ENCODE results near the gene MPIG6B.

The MPIG6B gene

GRCh38 chr6:31761343-31761742 is 38.2 kb downstream of the MPIG6B start:
- no peak for TF ChIP-seq CTCF (conservative IDR thresholded peaks at IDR 0.05)
- TF ChIP-seq ZFX (IDR thresholded peaks at IDR 0.05): no peak
- no peak overlapping the region for H3K27ac ChIP-seq

DNA sequence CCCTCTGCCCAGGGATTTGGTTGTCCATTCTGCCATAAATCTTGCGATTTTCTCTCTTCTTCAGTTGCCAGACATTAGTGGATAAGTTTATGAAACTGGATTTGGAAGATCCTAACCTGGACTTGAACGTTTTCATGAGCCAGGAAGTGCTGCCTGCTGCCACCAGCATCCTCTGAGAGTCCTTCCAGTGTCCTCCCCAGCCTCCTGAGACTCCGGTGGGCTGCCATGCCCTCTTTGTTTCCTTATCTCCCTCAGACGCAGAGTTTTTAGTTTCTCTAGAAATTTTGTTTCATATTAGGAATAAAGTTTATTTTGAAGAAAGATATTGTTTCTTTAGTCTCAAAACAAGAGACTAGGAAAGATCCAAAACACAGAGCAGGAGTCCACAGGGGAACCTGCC is 39.2 kb downstream of the MPIG6B start, which contains the start of gene SAPCD1:
Gene SAPCD1, plus strand, starts transcription at position 301 of the 400 bp plus-strand sequence. CDS start 399 bp downstream, outside the sequence.
- TF ChIP-seq ZFX (IDR thresholded peaks at IDR 0.05) (no peak), CTCF (conservative IDR thresholded peaks at IDR 0.05) (no peak)
- H3K27ac ChIP-seq: no peak within 1 kb of the TSS

- TF ChIP-seq ZFX (IDR thresholded peaks at IDR 0.05) (no peak), CTCF (conservative IDR thresholded peaks at IDR 0.05) (no peak)
- no peak overlapping the region for H3K27ac ChIP-seq
These were observed 39.9 kb downstream of the MPIG6B start for GRCh38 chr6:31762878-31763618.

- no peak for TF ChIP-seq ZFX (IDR thresholded peaks at IDR 0.05)
- TF ChIP-seq CTCF (conservative IDR thresholded peaks at IDR 0.05): no peak
- no peak overlapping the region for H3K27ac ChIP-seq
These were observed 40.4 kb downstream of the MPIG6B start for GRCh38 chr6:31763619-31763940.

GRCh38 chr6:31764198-31764597 is 41.0 kb downstream of the MPIG6B start:
- no peak overlapping the region for H3K27ac ChIP-seq
- no peak for TF ChIP-seq CTCF (conservative IDR thresholded peaks at IDR 0.05)
- TF ChIP-seq ZFX (IDR thresholded peaks at IDR 0.05): no peak

DNA sequence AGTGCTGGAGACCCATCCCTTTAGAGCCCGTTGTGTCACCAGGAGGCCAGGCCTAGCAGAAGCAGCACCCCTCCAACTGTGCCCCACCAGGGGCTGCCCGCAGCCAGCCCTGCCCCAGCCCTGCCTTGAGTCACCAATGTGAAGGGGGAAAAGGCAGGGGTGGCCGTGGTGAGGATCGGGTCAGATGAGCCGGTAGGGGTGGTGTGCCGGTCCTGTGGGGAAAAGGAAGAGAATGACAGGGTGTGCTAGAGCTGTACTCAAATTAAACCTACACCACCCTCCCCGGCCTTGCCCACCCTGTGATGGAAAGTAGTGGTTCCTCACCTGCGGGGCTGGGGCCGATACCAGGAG is 42.4 kb downstream of the MPIG6B start:
- no peak overlapping the region for H3K27ac ChIP-seq
- TF ChIP-seq ZFX (IDR thresholded peaks at IDR 0.05) (no peak), CTCF (conservative IDR thresholded peaks at IDR 0.05) (no peak)

DNA sequence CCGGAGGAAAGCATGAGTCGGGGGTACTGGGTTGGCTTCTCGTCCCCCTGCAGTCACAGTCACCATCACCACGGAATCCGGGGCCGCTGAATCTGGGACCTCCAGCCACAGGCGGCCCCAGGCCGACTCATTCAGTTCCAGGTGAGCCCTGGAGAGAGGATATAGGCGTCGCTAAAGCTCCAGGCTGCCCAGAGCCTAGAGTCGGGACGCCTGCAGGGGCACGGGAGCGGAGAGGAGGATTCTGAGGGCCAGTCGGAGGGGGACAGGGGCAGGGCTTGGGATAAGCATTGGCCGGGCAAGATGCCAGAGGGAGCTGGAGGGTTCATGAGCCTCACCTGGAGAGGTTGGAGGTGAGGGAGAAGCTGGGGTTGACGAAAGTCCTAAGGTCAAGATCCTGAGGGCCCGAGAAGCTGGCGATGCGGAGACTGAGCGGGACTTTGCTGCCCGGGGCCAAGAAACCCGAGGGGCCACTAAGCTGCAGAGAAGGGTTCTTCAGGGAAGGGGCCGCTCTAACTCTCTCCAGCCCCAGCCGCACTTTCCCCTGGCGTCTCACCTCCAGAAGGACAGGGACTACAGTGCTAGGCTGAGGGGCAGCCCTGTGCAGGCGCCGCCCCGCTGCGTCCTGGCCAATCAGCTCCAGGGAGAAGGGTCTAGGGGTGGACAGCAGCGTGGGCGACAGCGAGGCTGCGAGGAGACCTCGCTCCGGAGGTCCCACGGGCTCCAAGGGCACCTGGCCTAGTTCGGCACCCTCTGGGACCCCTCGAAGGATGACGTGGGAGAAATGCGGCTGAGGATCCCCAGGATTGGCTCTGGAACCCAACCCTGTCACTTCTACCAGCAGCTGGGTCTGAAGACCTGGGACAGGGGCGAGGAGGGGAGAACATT is 43.0 kb downstream of the MPIG6B start:
- TF ChIP-seq CTCF (conservative IDR thresholded peaks at IDR 0.05): no peak
- no peak for TF ChIP-seq ZFX (IDR thresholded peaks at IDR 0.05)
- H3K27ac ChIP-seq: no peak overlapping the region

All from C4-2B (cell line).